Astrocyte (in vitro differentiated cells and primary cell): Measurements from ENCODE around the gene APOH. TPM values are rescaled to one million over a fixed set of nuclear protein-coding genes. Genes with fewer than 3 reads are reported as not detected.

Experiments
- DNase-seq: peaks from one replicate; pipeline ENCODE4 v3.0.0-alpha.2; 2010; ENCODE audit warnings: low read depth
- FAIRE-seq: peaks from 2 replicates; lab custom pipeline; 2011; peaks lifted over from hg19 to GRCh38; lab: Jason Lieb, UNC
- H2AFZ ChIP-seq: 2 replicates; pipeline ENCODE4 v1.6.0; 2012; ENCODE audit warnings: low read depth, low read length, inconsistent platforms
- H3K27ac ChIP-seq: 2 replicates; pipeline ENCODE4 v1.5.1; 2011; ENCODE audit warnings: low read depth, low read length, inconsistent platforms
- H3K27me3 ChIP-seq: 2 replicates; pipeline ENCODE4 v1.6.0; 2011; ENCODE audit warnings: low read length, inconsistent platforms; ENCODE audit not compliant: insufficient read depth
- H3K36me3 ChIP-seq: 2 replicates; pipeline ENCODE4 v1.5.1; 2011; ENCODE audit warnings: low read length, inconsistent platforms; ENCODE audit not compliant: insufficient read depth
- H3K4me1 ChIP-seq: 2 replicates; pipeline ENCODE4 v1.5.1; 2011; ENCODE audit warnings: low read length, inconsistent platforms; ENCODE audit not compliant: insufficient read depth
- H3K4me2 ChIP-seq: 2 replicates; pipeline ENCODE4 v1.6.0; 2012; ENCODE audit warnings: low read length, inconsistent platforms
- H3K4me3 ChIP-seq: 2 replicates; pipeline ENCODE4 v1.5.1; 2011; ENCODE audit warnings: low read depth, mild to moderate bottlenecking, low read length, inconsistent platforms; ENCODE audit not compliant: insufficient read depth
- H3K79me2 ChIP-seq: 2 replicates; pipeline ENCODE4 v1.6.0; 2012; ENCODE audit warnings: mild to moderate bottlenecking, low read length, inconsistent platforms; ENCODE audit not compliant: insufficient read depth
- H3K9ac ChIP-seq: 2 replicates; pipeline ENCODE4 v1.6.0; 2012; ENCODE audit warnings: mild to moderate bottlenecking, low read length, inconsistent platforms
- H3K9me3 ChIP-seq: 2 replicates; pipeline ENCODE4 v1.5.1; 2012; ENCODE audit warnings: low read depth, mild to moderate bottlenecking, low read length, inconsistent platforms; ENCODE audit not compliant: insufficient read depth
- H4K20me1 ChIP-seq: 2 replicates; pipeline ENCODE4 v1.6.0; 2012; ENCODE audit warnings: low read length, inconsistent platforms; ENCODE audit not compliant: insufficient read depth
- H3K27ac Mint-ChIP-seq: one replicate; pipeline ENCODE4 v1.8.0; 2021; ENCODE audit warnings: mild to moderate bottlenecking, mixed read lengths; ENCODE audit not compliant: unreplicated experiment
- H3K27me3 Mint-ChIP-seq: one replicate; pipeline ENCODE4 v1.8.0; 2021; ENCODE audit warnings: low read depth, mixed read lengths; ENCODE audit not compliant: unreplicated experiment
- H3K36me3 Mint-ChIP-seq: one replicate; pipeline ENCODE4 v1.8.0; 2021; ENCODE audit warnings: low read depth, mixed read lengths; ENCODE audit not compliant: unreplicated experiment
- H3K4me1 Mint-ChIP-seq: one replicate; pipeline ENCODE4 v1.8.0; 2021; ENCODE audit warnings: low read depth, mixed read lengths; ENCODE audit not compliant: unreplicated experiment
- H3K4me3 Mint-ChIP-seq: one replicate; pipeline ENCODE4 v1.8.0; 2021; ENCODE audit warnings: mild to moderate bottlenecking, moderate library complexity, mixed read lengths; ENCODE audit not compliant: unreplicated experiment
- H3K9me3 Mint-ChIP-seq: one replicate; pipeline ENCODE4 v1.8.0; 2021; ENCODE audit warnings: mild to moderate bottlenecking, mixed read lengths; ENCODE audit not compliant: unreplicated experiment
- CTCF ChIP-seq: IDR thresholded peaks from 2 replicates; pipeline ENCODE4 v1.5.1; 2011; ENCODE audit warnings: low read depth, mild to moderate bottlenecking, inconsistent platforms, low read length, moderate library complexity; ENCODE audit not compliant: insufficient read depth
- EZH2 ChIP-seq: IDR thresholded peaks from 2 replicates; pipeline ENCODE4 v1.6.1; 2012; ENCODE audit warnings: mild to moderate bottlenecking, low read length, inconsistent platforms; ENCODE audit not compliant: insufficient read depth
- total RNA-seq: library from RNA; stranded (reverse); gene quantifications from 2 replicates; pipeline ENCODE4 v1.2.1, GENCODE V29; 2021

Gene APOH
- total RNA-seq, 1 donor from 2014 or later: not detected

DNA sequence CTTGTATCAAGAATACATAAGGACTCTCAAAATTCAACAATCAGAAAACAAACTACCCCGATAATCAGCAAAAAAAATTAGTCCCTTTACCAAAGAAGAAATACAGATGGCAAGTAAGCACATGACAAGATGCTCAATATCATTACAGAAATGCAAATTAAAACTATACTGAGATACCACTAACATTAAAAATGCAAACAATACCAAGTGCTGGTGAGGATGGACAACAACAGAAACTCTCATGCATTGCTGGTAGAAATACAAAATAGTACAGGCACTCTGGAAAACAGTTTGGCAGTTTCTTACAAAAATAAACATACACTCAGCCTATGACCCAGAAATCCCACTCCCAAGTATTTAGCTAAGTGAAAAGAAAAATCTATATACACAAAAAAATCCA, 44.8 kb downstream of the APOH start:
- H3K9ac ChIP-seq: no peak overlapping the region
- H3K27ac ChIP-seq: no peak overlapping the region
- H3K79me2 ChIP-seq: peaks cover 3% of the 10 kb centered on the region
- Mint-ChIP-seq H3K27ac (no peak overlapping the region), H3K27me3 (no peaks in the 10 kb centered on the region), H3K9me3 (no peaks in the 10 kb centered on the region), H3K4me1 (no peaks in the 10 kb centered on the region), H3K36me3 (peaks cover 7% of the 10 kb centered on the region), H3K4me3 (no peak overlapping the region)
- H3K4me1 ChIP-seq: no peaks in the 10 kb centered on the region
- no peak overlapping the region for H3K4me3 ChIP-seq
- H3K4me2 ChIP-seq: no peak overlapping the region
- peaks cover 9% of the 10 kb centered on the region for H4K20me1 ChIP-seq
- no peaks in the 10 kb centered on the region for H3K27me3 ChIP-seq
- peaks cover 3% of the 10 kb centered on the region for H3K36me3 ChIP-seq
- TF ChIP-seq CTCF (no peak), EZH2 (no peak)
- H2AFZ ChIP-seq: no peak overlapping the region
- DNase-seq: no peak
- H3K9me3 ChIP-seq: no peaks in the 10 kb centered on the region
- no peak for FAIRE-seq

DNA sequence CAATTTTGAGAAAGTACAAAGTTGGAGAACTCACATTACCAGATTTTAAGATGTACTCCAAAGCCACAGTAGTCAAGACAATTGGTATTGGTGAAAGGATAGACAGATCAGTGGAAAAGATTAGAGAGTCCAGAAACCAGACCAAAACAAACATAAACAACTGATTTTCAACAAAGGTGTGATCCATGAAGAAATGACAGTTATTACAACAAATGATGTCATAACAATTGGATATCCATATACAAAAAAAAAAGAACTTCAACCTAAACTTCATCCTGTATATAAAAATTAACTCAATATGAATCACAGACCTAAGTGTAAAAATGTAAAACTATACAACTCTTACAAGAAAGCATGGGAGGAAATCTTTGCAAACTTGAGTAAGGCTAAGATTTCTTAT, 45.7 kb downstream of the APOH start:
- H3K27ac Mint-ChIP-seq: no peak overlapping the region
- H3K4me1 Mint-ChIP-seq: no peaks in the 10 kb centered on the region
- Histone ChIP-seq H3K27me3 (no peaks in the 10 kb centered on the region), H3K9ac (no peak overlapping the region), H4K20me1 (peaks cover 9% of the 10 kb centered on the region), H3K27ac (no peak overlapping the region), H3K9me3 (no peaks in the 10 kb centered on the region), H3K36me3 (peaks cover 3% of the 10 kb centered on the region), H3K4me3 (no peak overlapping the region), H3K79me2 (peaks cover 3% of the 10 kb centered on the region), H3K4me2 (no peak overlapping the region), H2AFZ (no peak overlapping the region), H3K4me1 (no peaks in the 10 kb centered on the region)
- H3K9me3 Mint-ChIP-seq: no peaks in the 10 kb centered on the region
- H3K27me3 Mint-ChIP-seq: no peaks in the 10 kb centered on the region
- no peak for TF ChIP-seq CTCF
- no peak for TF ChIP-seq EZH2
- FAIRE-seq (no peak), DNase-seq (no peak)
- H3K4me3 Mint-ChIP-seq: no peak overlapping the region
- H3K36me3 Mint-ChIP-seq: peaks cover 7% of the 10 kb centered on the region

DNA sequence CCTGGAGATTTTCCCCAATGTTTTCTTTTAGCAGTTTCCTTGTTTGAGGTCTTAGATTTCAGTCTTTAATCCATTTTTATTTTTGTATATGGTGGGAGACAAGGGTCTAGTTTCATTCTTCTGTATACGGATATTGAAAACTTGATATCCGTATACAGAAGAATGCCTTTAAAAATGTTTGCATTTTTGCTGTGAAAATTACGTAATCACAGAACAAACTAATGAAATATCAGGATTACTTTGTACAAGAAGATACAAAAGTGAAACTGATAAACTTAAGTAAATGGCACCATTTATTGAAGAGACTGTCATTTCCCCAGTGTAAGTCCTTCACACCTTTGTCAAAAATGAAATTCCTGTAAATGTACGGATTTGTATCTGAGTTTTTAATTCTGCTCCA, 50.6 kb downstream of the APOH start:
- no peaks in the 10 kb centered on the region for H3K4me1 ChIP-seq
- no peak overlapping the region for H3K27ac ChIP-seq
- H3K4me3 Mint-ChIP-seq: no peak overlapping the region
- no peak overlapping the region for H3K27ac Mint-ChIP-seq
- H3K9me3 ChIP-seq: no peaks in the 10 kb centered on the region
- H3K4me1 Mint-ChIP-seq: no peaks in the 10 kb centered on the region
- peaks cover 10% of the 10 kb centered on the region for H3K36me3 Mint-ChIP-seq
- TF ChIP-seq CTCF (no peak), EZH2 (no peak)
- H2AFZ ChIP-seq: no peak overlapping the region
- H3K27me3 Mint-ChIP-seq: no peaks in the 10 kb centered on the region
- no peak overlapping the region for H3K9ac ChIP-seq
- H3K9me3 Mint-ChIP-seq: no peaks in the 10 kb centered on the region
- H3K27me3 ChIP-seq: no peaks in the 10 kb centered on the region
- DNase-seq (no peak), FAIRE-seq (no peak)
- peaks cover 3% of the 10 kb centered on the region for H3K36me3 ChIP-seq
- no peak overlapping the region for H3K4me2 ChIP-seq
- no peak overlapping the region for H3K4me3 ChIP-seq
- no peaks in the 10 kb centered on the region for H3K79me2 ChIP-seq
- H4K20me1 ChIP-seq: no peaks in the 10 kb centered on the region
